MCF 10A (cell line): ENCODE data around the gene EDN2. TPM values are rescaled to one million over a fixed set of nuclear protein-coding genes. Genes with fewer than 3 reads are reported as not detected.

Experiments
- Bru-seq: library from RNA; stranded (reverse); fragments of 400-500 nt; gene quantifications from one replicate; lab custom pipeline; 2021; lab: Mats Ljungman, UMichigan
- BruChase-seq, 2 experiments: library from RNA; stranded (reverse); fragments of 400-500 nt; gene quantifications; one replicate each; lab custom pipeline; 2021; lab: Mats Ljungman, UMichigan
- BruUV-seq: library from RNA; stranded (reverse); fragments of 400-500 nt; replicated peaks from 2 replicates; lab custom pipeline; 2021; lab: Mats Ljungman, UMichigan
- CTCF ChIA-PET: fragments of 300-600 bp; sonication (Branson Sonifier 250); formaldehyde crosslinking; extraction: SDS; loops from one replicate; lab custom pipeline; 2021; ENCODE audit warnings: antibody characterized with exemption, inconsistent platforms; lab: Yijun Ruan, JAX
- POLR2A ChIA-PET: fragments of 300-600, 350-650 bp; sonication (Branson Sonifier 250); formaldehyde crosslinking; extraction: SDS; loops from one replicate; lab custom pipeline; 2020; ENCODE audit warnings: antibody characterized with exemption, inconsistent platforms; lab: Yijun Ruan, JAX
- DNase-seq: peaks from one replicate; pipeline ENCODE4 v3.0.0-alpha.2; 2018; ENCODE audit not compliant: unreplicated experiment
- H3K27ac Mint-ChIP-seq: one replicate; pipeline ENCODE4 v1.8.0; 2022; ENCODE audit warnings: mild to moderate bottlenecking, low read depth, mixed read lengths; ENCODE audit not compliant: unreplicated experiment
- H3K27me3 Mint-ChIP-seq: one replicate; pipeline ENCODE4 v1.8.0; 2022; ENCODE audit warnings: mixed read lengths; ENCODE audit not compliant: insufficient read depth, unreplicated experiment
- H3K36me3 Mint-ChIP-seq: one replicate; pipeline ENCODE4 v1.8.0; 2022; ENCODE audit warnings: mild to moderate bottlenecking, moderate library complexity, mixed read lengths; ENCODE audit not compliant: insufficient read depth, unreplicated experiment
- H3K4me1 Mint-ChIP-seq: one replicate; pipeline ENCODE4 v1.8.0; 2022; ENCODE audit warnings: mixed read lengths; ENCODE audit not compliant: insufficient read depth, unreplicated experiment
- H3K4me3 Mint-ChIP-seq: one replicate; pipeline ENCODE4 v1.8.0; 2022; ENCODE audit warnings: mild to moderate bottlenecking, moderate library complexity, mixed read lengths; ENCODE audit not compliant: unreplicated experiment
- H3K9me3 Mint-ChIP-seq: one replicate; pipeline ENCODE4 v1.8.0; 2022; ENCODE audit warnings: mixed read lengths; ENCODE audit not compliant: unreplicated experiment
- intact Hi-C: fragments of 100-400 bp; cut with micrococcal nuclease; formaldehyde crosslinking; loops from 2 replicates; pipeline ENCODE4 v1.14.1; 2022
- long read RNA-seq: library from polyadenylated mRNA; stranded (forward); transcript quantifications from one replicate; pipeline ENCODE4 v2.0.0, GENCODE V29; 2022
- total RNA-seq: library from RNA; stranded (reverse); gene quantifications from 2 replicates; pipeline ENCODE4 v1.2.3, GENCODE V29; 2022
- TF ChIP-seq, protein P1 (sequence below): fragments of 200-600 bp; IDR thresholded peaks from one replicate; pipeline ENCODE4 v1.8.0; 2022; ENCODE audit warnings: antibody characterized with exemption, mild to moderate bottlenecking; ENCODE audit not compliant: unreplicated experiment

EDN2 gene
- total RNA-seq (0.58 and 0.66 TPM in 2 replicates), Bru-seq, nascent RNA (percentile 20 among the genes with signal in this experiment), BruChase-seq, experiment 1, labeled RNA remaining after a 6-hour chase (percentile 17 among the genes with signal in this experiment), BruChase-seq, experiment 2, labeled RNA remaining after a 2-hour chase (percentile 15 among the genes with signal in this experiment)
- long read RNA-seq, result 0 reads

DNA sequence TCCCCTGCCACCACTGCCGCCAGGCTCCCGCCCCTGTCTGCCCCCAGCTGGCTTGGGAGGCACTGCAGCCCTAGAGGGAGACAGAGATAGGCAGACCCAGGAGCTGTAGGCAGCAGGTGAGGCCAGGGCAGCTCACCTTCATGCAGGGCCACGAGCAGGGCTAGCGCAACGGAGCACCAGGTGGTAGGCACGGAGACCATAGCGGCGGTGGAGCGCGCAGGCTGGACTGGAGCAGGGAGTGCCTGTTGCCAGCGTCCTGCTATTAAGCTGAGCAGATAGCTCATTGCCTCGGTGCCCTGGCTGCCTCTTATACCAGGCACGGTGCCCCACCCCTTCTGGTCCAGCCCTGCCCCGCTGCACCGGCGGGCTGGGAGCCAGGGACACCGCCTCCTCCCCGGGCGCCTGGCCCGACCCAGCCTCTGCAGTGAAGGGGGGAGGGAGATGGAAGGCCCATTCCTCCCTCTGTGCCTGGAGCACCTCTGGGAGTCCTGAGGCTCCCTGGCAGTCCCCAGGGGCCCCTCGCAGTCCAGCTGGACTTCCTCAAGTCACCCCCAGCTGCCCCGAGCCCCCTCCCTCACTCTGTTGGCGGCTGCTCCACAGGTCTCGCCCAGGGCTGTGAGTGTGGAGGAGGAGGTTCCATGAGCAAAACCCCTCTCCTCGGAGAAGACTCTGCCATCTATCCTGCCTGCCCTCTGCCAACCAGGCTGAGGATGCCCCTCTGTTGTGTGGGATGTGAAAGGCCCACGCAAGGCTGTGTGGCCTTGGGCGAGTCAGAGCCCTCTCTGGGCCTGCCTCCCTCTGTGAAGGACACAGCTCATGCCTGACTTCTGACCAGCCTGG lies at the start of gene EDN2:
Gene EDN2, minus strand, starts transcription at position 282 of the 840 bp plus-strand sequence. Its CDS starts 82 bp downstream, at position 200.
- TF ChIP-seq, protein P1, sequence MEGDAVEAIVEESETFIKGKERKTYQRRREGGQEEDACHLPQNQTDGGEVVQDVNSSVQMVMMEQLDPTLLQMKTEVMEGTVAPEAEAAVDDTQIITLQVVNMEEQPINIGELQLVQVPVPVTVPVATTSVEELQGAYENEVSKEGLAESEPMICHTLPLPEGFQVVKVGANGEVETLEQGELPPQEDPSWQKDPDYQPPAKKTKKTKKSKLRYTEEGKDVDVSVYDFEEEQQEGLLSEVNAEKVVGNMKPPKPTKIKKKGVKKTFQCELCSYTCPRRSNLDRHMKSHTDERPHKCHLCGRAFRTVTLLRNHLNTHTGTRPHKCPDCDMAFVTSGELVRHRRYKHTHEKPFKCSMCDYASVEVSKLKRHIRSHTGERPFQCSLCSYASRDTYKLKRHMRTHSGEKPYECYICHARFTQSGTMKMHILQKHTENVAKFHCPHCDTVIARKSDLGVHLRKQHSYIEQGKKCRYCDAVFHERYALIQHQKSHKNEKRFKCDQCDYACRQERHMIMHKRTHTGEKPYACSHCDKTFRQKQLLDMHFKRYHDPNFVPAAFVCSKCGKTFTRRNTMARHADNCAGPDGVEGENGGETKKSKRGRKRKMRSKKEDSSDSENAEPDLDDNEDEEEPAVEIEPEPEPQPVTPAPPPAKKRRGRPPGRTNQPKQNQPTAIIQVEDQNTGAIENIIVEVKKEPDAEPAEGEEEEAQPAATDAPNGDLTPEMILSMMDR, result no peak
- H3K36me3 Mint-ChIP-seq, result no peaks in the 10 kb centered on the region
- DNase-seq, result peak; percentile 87
- H3K4me3 Mint-ChIP-seq, result peak within 1 kb of the TSS; percentile 71
- POLR2A ChIA-PET, result interaction anchor here (0.5 to 7.1 kb wide), 7 partner anchors 9 to 1197 kb away, joined by 3 to 87 read pairs (median 7); partner anchors contain the start of gene YBX1
- intact Hi-C loops, result loop anchor here (5.0 kb wide), 1 partner anchor 33 kb away; no protein-coding TSS in a partner anchor
- peaks cover 5% of the 10 kb centered on the region for H3K9me3 Mint-ChIP-seq
- peaks cover 40% of the 10 kb centered on the region for H3K4me1 Mint-ChIP-seq
- peak within 1 kb of the TSS; percentile 54 for H3K27ac Mint-ChIP-seq
- BruUV-seq, result no TSS peak
- no peaks in the 10 kb centered on the region for H3K27me3 Mint-ChIP-seq
- CTCF ChIA-PET, result interaction anchor here (0.6 to 3.7 kb wide), 13 partner anchors 8 to 793 kb away, joined by 3 to 26 read pairs (median 5); partner anchors contain the start of gene NFYC

DNA sequence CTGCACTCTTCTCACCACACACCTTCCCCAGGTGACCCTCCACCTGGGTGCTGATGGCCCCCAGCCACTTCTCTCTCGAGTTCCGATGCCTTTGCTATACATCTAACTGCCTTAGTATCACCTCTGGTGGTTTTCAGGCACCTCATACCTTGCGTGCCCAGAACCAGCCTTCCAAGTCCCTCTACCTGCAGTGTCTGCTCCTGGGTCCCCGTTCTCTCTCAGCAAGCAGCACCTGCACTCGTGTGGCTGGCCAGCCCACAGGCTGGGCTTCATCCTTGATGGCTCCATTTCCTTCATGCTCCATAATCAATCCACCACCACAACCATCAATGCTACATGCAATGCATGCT lies 49.2 kb upstream of the EDN2 start:
- ChIA-PET POLR2A (no interaction called here), CTCF (no interaction called here)
- Mint-ChIP-seq H3K27me3 (peaks cover 42% of the 10 kb centered on the region), H3K4me1 (peaks cover 6% of the 10 kb centered on the region), H3K4me3 (no peak overlapping the region), H3K9me3 (peaks cover 19% of the 10 kb centered on the region), H3K27ac (no peak overlapping the region), H3K36me3 (no peaks in the 10 kb centered on the region)
- no TSS peak for BruUV-seq
- intact Hi-C loops, result no loop called here
- DNase-seq, result no peak
- TF ChIP-seq, protein P1, result no peak

DNA sequence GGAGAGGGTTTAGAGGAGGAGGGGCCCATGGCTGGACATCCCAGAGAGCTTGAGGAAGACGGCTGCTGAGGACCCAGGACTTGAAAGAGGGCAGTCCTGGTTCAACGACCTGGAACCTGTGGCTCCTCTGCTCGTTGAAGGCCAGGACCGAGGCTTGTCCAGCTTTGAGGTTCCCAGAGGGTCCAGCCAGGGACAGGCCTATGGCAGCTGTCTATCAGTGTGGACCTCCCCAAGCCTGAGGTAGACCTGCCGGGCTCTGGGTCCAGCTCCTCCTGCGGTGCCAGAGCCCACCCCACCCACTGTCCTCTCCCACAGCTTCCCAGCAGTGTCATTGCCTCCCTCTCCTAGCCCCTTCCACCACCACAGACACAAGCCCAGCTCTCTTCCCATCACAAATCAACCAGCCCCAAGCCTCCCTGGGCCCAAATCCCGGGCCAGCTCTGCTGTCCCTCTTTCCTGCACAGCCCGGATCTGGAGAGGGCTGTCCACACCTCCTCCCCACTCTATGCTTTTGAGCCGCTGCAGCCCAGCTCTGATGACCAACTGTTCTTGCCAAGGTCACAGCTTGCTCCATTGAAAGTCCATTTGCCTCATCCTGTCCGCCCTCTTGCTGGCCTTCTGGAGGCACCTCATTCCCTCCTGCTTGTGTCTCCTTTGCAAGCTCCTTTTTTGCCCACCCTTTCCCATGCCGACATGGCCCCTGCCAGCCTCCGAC lies 48.7 kb upstream of the EDN2 start:
- TF ChIP-seq, protein P1, result no peak
- ChIA-PET POLR2A (no interaction called here), CTCF (interaction anchor here (0.6 kb wide), 2 partner anchors 151 to 1663 kb away, joined by 3 read pairs; no protein-coding TSS in a partner anchor)
- peaks cover 19% of the 10 kb centered on the region for H3K9me3 Mint-ChIP-seq
- peaks cover 6% of the 10 kb centered on the region for H3K4me1 Mint-ChIP-seq
- no peak for DNase-seq
- BruUV-seq, result no TSS peak
- H3K36me3 Mint-ChIP-seq, result no peaks in the 10 kb centered on the region
- no peak overlapping the region for H3K4me3 Mint-ChIP-seq
- peaks cover 42% of the 10 kb centered on the region for H3K27me3 Mint-ChIP-seq
- intact Hi-C loops, result no loop called here
- no peak overlapping the region for H3K27ac Mint-ChIP-seq
